Stomach smooth muscle (tissue), 2 donors: ENCODE results near the gene TBC1D20.
"Not testable (repeated sequence)": the region's sequence is repeated elsewhere in the genome, so short reads cannot be mapped to it uniquely, and the experiment has no call there.

Experiments used
- H3K27ac ChIP-seq: one replicate; pipeline ENCODE4 v1.7.0; 2013; ENCODE audit warnings: mild to moderate bottlenecking, low read length, inconsistent platforms
- H3K27me3 ChIP-seq, 2 donors: one replicate each; pipeline ENCODE4 v1.7.0; 2013; ENCODE audit warnings: low read length in 2 of 2; ENCODE audit not compliant: insufficient read depth in 2 of 2, control insufficient read depth in 1 of 2
- H3K36me3 ChIP-seq, 2 donors: one replicate each; pipeline ENCODE4 v1.7.0; 2013; ENCODE audit warnings: low read length in 2 of 2; ENCODE audit not compliant: control insufficient read depth in 2 of 2, insufficient read depth in 2 of 2
- H3K4me1 ChIP-seq: one replicate; pipeline ENCODE4 v1.7.0; 2013; ENCODE audit warnings: low read length; ENCODE audit not compliant: control insufficient read depth, insufficient read depth
- H3K4me3 ChIP-seq, 2 donors: one replicate each; pipeline ENCODE4 v1.7.0; 2013; ENCODE audit warnings: low read length in 2 of 2
- H3K9ac ChIP-seq, 2 donors: one replicate each; pipeline ENCODE4 v1.7.0; 2013; ENCODE audit warnings: low read length in 2 of 2, mild to moderate bottlenecking in 1 of 2
- H3K9me3 ChIP-seq, 2 donors: one replicate each; pipeline ENCODE4 v1.7.0; 2013; ENCODE audit warnings: low read length in 2 of 2; ENCODE audit not compliant: control insufficient read depth in 2 of 2
- donor health status: healthy.
- donor health status: Pancreatic carcinoma.

Gene TBC1D20

GRCh38 chr20:462199-462991, at the start of gene TBC1D20:
TSS of gene TBC1D20 (minus strand) at chr20:462533. CDS start at chr20:462405, 128 bp downstream.
- no peaks in the 10 kb centered on the region for H3K9me3 ChIP-seq
- peaks cover 15% of the 10 kb centered on the region for H3K4me1 ChIP-seq
- peak within 1 kb of the TSS; percentile 75 for H3K27ac ChIP-seq
- peak within 1 kb of the TSS; percentile 79 to 86 for H3K9ac ChIP-seq
- H3K36me3 ChIP-seq: no peaks in the 10 kb centered on the region
- peak within 1 kb of the TSS; percentile 86 to 88 for H3K4me3 ChIP-seq
- no peaks in the 10 kb centered on the region for H3K27me3 ChIP-seq

GRCh38 chr20:510328-511057, 48.2 kb upstream of the TBC1D20 start:
- peaks cover 7 to 14% of the 10 kb centered on the region in 2 donors for H3K36me3 ChIP-seq
- not testable (repeated sequence) for H3K27me3 ChIP-seq, H3K27ac ChIP-seq, H3K4me1 ChIP-seq, H3K9ac ChIP-seq, H3K4me3 ChIP-seq, H3K9me3 ChIP-seq

GRCh38 chr20:508364-508787, 46.0 kb upstream of the TBC1D20 start:
- H3K9me3 ChIP-seq, H3K9ac ChIP-seq: not testable (repeated sequence)

GRCh38 chr20:507761-508332, 45.5 kb upstream of the TBC1D20 start:
- Histone ChIP-seq H3K4me1 (no peaks in the 10 kb centered on the region), H3K27ac (no peak overlapping the region), H3K9ac (no peak overlapping the region), H3K27me3 (no peaks in the 10 kb centered on the region), H3K9me3 (no peaks in the 10 kb centered on the region), H3K4me3 (no peak overlapping the region), H3K36me3 (peaks cover 21 to 27% of the 10 kb centered on the region in 2 donors)

More at GRCh38 chr20:508364-508787, 46.0 kb upstream of the TBC1D20 start:
- peaks cover 16 to 22% of the 10 kb centered on the region in 2 donors for H3K36me3 ChIP-seq
- H3K27me3 ChIP-seq, H3K27ac ChIP-seq, H3K4me1 ChIP-seq, H3K4me3 ChIP-seq: not testable (repeated sequence)

GRCh38 chr20:507006-507758, 44.8 kb upstream of the TBC1D20 start:
- H3K9me3 ChIP-seq: no peaks in the 10 kb centered on the region
- no peak overlapping the region for H3K27ac ChIP-seq
- no peaks in the 10 kb centered on the region for H3K27me3 ChIP-seq
- no peak overlapping the region for H3K4me3 ChIP-seq
- H3K9ac ChIP-seq: no peak overlapping the region
- peaks cover 28 to 29% of the 10 kb centered on the region in 2 donors for H3K36me3 ChIP-seq
- no peaks in the 10 kb centered on the region for H3K4me1 ChIP-seq

- Histone ChIP-seq H3K9me3 (no peaks in the 10 kb centered on the region), H3K27me3 (no peaks in the 10 kb centered on the region), H3K27ac (no peak overlapping the region), H3K36me3 (peaks cover 28 to 35% of the 10 kb centered on the region in 2 donors), H3K4me1 (no peaks in the 10 kb centered on the region), H3K9ac (no peak overlapping the region), H3K4me3 (no peak overlapping the region)
Measured at GRCh38 chr20:504632-505075, 42.3 kb upstream of the TBC1D20 start.

GRCh38 chr20:503048-503737, 40.9 kb upstream of the TBC1D20 start:
- Histone ChIP-seq H3K27ac (no peak overlapping the region), H3K4me1 (no peaks in the 10 kb centered on the region), H3K36me3 (peaks cover 35 to 44% of the 10 kb centered on the region in 2 donors), H3K27me3 (no peaks in the 10 kb centered on the region), H3K4me3 (no peak overlapping the region), H3K9me3 (no peaks in the 10 kb centered on the region), H3K9ac (no peak overlapping the region)

GRCh38 chr20:497979-498378, 35.6 kb upstream of the TBC1D20 start:
- no peak overlapping the region for H3K27ac ChIP-seq
- peaks cover 33 to 44% of the 10 kb centered on the region in 2 donors for H3K36me3 ChIP-seq
- H3K9ac ChIP-seq: no peak overlapping the region
- no peak overlapping the region for H3K4me3 ChIP-seq
- H3K27me3 ChIP-seq: no peaks in the 10 kb centered on the region
- no peaks in the 10 kb centered on the region for H3K9me3 ChIP-seq
- H3K4me1 ChIP-seq: no peaks in the 10 kb centered on the region

GRCh38 chr20:496126-496696, 33.9 kb upstream of the TBC1D20 start:
- no peaks in the 10 kb centered on the region for H3K4me1 ChIP-seq
- no peak overlapping the region for H3K27ac ChIP-seq
- H3K9me3 ChIP-seq: no peaks in the 10 kb centered on the region
- no peak overlapping the region for H3K9ac ChIP-seq
- H3K36me3 ChIP-seq: peaks cover 28 to 44% of the 10 kb centered on the region in 2 donors
- no peak overlapping the region for H3K4me3 ChIP-seq
- H3K27me3 ChIP-seq: no peaks in the 10 kb centered on the region
